ENCODE measurements around the gene ENSA.
"Not testable (repeated sequence)": the region's sequence is repeated elsewhere in the genome, so short reads cannot be mapped to it uniquely, and the experiment has no call there.

DNA sequence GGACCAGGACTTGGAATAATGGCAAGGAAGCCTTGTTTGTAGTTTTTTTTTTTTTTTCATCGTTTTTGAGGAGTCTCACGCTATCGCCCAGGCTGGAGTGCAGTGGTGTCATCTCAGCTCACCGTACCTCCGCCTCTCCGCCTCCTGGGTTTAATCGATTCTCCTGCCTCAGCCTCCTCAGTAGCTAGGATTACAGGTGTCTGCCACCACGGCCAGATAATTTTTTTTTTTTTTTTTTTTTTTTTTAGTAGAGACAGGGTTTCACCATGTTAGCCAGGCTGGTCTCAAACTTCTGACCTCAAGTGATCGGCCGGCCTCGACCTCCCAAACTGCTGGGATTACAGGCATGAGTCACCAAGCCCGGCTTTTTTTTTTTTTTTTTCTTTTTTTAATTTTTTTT lies 27.0 kb downstream of the ENSA start:
- TF ChIP-seq, protein P1, sequence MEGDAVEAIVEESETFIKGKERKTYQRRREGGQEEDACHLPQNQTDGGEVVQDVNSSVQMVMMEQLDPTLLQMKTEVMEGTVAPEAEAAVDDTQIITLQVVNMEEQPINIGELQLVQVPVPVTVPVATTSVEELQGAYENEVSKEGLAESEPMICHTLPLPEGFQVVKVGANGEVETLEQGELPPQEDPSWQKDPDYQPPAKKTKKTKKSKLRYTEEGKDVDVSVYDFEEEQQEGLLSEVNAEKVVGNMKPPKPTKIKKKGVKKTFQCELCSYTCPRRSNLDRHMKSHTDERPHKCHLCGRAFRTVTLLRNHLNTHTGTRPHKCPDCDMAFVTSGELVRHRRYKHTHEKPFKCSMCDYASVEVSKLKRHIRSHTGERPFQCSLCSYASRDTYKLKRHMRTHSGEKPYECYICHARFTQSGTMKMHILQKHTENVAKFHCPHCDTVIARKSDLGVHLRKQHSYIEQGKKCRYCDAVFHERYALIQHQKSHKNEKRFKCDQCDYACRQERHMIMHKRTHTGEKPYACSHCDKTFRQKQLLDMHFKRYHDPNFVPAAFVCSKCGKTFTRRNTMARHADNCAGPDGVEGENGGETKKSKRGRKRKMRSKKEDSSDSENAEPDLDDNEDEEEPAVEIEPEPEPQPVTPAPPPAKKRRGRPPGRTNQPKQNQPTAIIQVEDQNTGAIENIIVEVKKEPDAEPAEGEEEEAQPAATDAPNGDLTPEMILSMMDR (conservative IDR thresholded peaks at IDR 0.05; ENCODE audit: low read depth, low read length): not testable (repeated sequence)
- not testable (repeated sequence) for TF ChIP-seq RFX5, POLR2A, MAFK (IDR thresholded peaks at IDR 0.05; ENCODE audit: low read depth, low read length)
